Raji (cell line): ENCODE measurements around the gene PODXL2.

ENCODE experiments used
- POLR2A ChIP-seq: IDR thresholded peaks from 2 replicates; pipeline ENCODE4 v1.6.1; 2011; ENCODE audit warnings: low read depth, low read length, control low read depth; ENCODE audit not compliant: insufficient read depth

PODXL2 gene

GRCh38 chr3:127718916-127719290 is 89.9 kb downstream of the PODXL2 start:
- TF ChIP-seq POLR2A = no peak

GRCh38 chr3:127719369-127719768 is 90.4 kb downstream of the PODXL2 start:
- no peak for TF ChIP-seq POLR2A

DNA sequence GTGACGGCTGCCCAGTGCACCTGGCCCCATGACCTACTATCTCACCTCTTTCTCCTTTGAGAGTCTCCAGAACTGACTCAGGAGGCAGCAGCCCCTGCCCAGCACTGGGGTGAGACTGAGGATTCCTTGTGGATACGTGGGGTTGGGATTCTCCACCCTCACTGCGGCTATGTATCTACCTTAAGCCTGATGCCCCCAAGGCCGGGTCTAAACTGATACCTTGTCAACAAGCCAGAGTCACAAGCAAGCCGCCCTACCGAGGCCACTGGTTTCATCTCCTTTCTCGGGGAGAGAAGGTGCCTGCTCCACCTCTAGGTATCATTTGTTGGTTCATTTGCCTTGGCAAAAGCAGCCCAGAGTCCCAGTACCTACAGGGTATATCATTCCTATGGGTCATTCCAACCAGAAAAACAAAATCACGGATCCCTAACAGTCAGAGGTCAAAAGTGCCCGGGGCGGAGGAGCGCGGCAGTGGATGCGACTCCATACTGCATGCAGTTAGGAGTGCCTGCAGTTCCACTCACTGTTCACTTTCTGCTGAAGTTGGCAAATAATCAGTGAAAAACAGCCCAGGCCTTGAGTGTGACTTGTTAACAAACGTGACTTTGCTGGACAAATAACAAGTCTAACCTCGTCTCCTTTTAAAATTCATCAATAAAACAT is 91.3 kb downstream of the PODXL2 start:
- TF ChIP-seq POLR2A = no peak

GRCh38 chr3:127720985-127721935 is 92.3 kb downstream of the PODXL2 start:
- no peak for TF ChIP-seq POLR2A

DNA sequence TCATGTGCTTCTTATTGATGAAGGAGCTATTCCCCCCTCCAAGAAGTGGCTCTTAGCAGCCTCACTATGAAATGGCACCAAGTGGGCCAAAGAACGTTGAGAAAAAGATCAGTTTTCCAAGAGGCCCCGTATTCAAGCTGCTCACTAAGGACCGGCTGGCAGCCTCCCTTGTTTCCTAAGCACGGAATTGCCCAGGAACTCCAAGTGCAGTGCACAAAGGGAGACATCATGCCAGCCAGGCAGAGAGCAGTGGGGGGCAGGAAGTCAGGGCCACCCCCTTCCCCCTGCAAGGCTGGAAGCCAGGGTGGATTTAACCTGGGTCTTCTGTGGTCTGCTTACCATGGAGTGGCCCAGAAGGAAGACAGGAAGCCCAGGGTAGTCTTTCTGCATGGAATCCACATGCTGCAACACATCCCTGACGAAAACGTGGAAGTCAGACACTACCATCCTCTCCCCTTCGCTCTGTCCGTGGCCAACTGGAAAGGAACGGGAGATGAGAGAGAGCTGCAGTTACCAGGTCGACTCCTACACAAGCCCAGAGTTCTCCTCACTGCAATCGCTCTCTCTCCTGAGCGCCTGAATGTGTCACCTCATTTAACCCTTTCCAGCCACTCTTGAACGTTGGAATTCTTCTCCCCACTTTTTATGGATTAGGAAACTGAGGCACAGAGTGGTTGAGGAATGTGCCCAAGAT is 93.3 kb downstream of the PODXL2 start:
- TF ChIP-seq POLR2A = no peak
